Motor neuron (in vitro differentiated cells): ENCODE data around the gene ELOF1. TPM values are rescaled to one million over a fixed set of nuclear protein-coding genes. Genes with fewer than 3 reads are reported as not detected.

ENCODE experiments used
- ATAC-seq, 8 experiments: fragments of 200-7000 bp; cut with Tn5 transposase; replicated peaks in 6 of 8; 2 replicates each; pipeline ENCODE4 v1.8.0; 2021; ENCODE audit warnings: mild to moderate bottlenecking in 8 of 8, moderate library complexity in 8 of 8
- H3K27ac ChIP-seq, 2 donors: fragments of 250-450 bp; sonication (Bioruptor Pico); 2 replicates each; pipeline ENCODE4 v1.9.0; 2021; ENCODE audit warnings: antibody characterized with exemption in 2 of 2, mild to moderate bottlenecking in 2 of 2, moderate library complexity in 1 of 2
- H3K4me1 ChIP-seq, 2 donors: fragments of 250-450 bp; sonication (Bioruptor Pico); replicated peaks in 1 of 2; 2 replicates each; pipeline ENCODE4 v1.6.1; 2021; ENCODE audit warnings: antibody characterized with exemption in 2 of 2, mild to moderate bottlenecking in 2 of 2, moderate library complexity in 1 of 2
- H3K4me3 ChIP-seq, 5 donors: fragments of 250-450 bp; sonication (Bioruptor Pico); 2 replicates each; pipeline ENCODE4 v1.9.0; 2021; ENCODE audit warnings: antibody characterized with exemption in 5 of 5, mild to moderate bottlenecking in 5 of 5, moderate library complexity in 4 of 5
- WGBS, 10 experiments: fragments of 450-650 bp; shearing (Covaris generic); methylation state at CpG; one replicate each; pipeline ENCODE4 v1.0.0; 2022; 5-methylcytosine and 5-hydroxymethylcytosine counted together
- in situ Hi-C, 9 experiments: fragments of 400-800 bp; cut with MboI; loops; one replicate each; pipeline ENCODE4 v1.15.0; 2021; ENCODE audit warnings: low sequenced_read_pairs in 9 of 9, low pct_unique_long_range_greater_than_20kb in 2 of 9; ENCODE audit not compliant: unreplicated experiment in 9 of 9
- total RNA-seq, 8 experiments: library from RNA; unstranded; fragments of 300-600 nt; gene quantifications; 2 replicates each; pipeline versions ENCODE4 v1.2.3 to v1.2.4, GENCODE V29; 2022

The ELOF1 gene
- total RNA-seq, 8 experiments from 2014 or later, result 48.1 to 93.5 (median 58.2) TPM

- ATAC-seq, result peak; percentile 10 to 69 (median 48)
- peak overlapping the region in 1 of 2 donors; percentile 35 for H3K27ac ChIP-seq
- peaks cover 7 to 16% of the 10 kb centered on the region in 2 donors for H3K4me1 ChIP-seq
- H3K4me3 ChIP-seq, result peak overlapping the region in 1 of 5 donors; percentile 20
- WGBS, 10 experiments, result 40 to 100% (median 79%) methylated on average over 1 to 5 of the region's 36 CpGs; no CpG with 5 or more reads in 7 of the 10 experiments
- in situ Hi-C loops, result no loop called here
These were observed 19.3 kb downstream of the ELOF1 start for GRCh38 chr19:11539495-11540365.

- WGBS, 10 experiments, result 13 to 100% (median 59%) methylated on average over 1 to 7 of the region's 21 CpGs; no CpG with 5 or more reads in 2 of the 10 experiments
These were observed 20.6 kb downstream of the ELOF1 start, which contains the start of gene CNN1 for GRCh38 chr19:11538232-11539036. TSS of gene CNN1 (plus strand) at chr19:11538851. CDS start at chr19:11538928, 77 bp downstream.

GRCh38 chr19:11535792-11536595 is 23.0 kb downstream of the ELOF1 start:
- Histone ChIP-seq H3K27ac (peak overlapping the region; percentile 38 to 72), H3K4me1 (peaks cover 7 to 16% of the 10 kb centered on the region in 2 donors), H3K4me3 (peak overlapping the region; percentile 32 to 43 (median 37))
- WGBS, 10 experiments, result 20 to 77% (median 30%) methylated on average over 3 to 16 of the region's 54 CpGs; no CpG with 5 or more reads in 1 of the 10 experiments
- in situ Hi-C loops, result no loop called here
- peak; percentile 75 to 93 (median 79) for ATAC-seq

More at GRCh38 chr19:11538232-11539036, 20.6 kb downstream of the ELOF1 start, which contains the start of gene CNN1:
- in situ Hi-C loops, result no loop called here
- ATAC-seq, result peak in 6 of 8 experiments; percentile 5 to 51 (median 20)
- H3K4me1 ChIP-seq, result peaks cover 7 to 16% of the 10 kb centered on the region in 2 donors
- no peak within 1 kb of the TSS for H3K27ac ChIP-seq
- H3K4me3 ChIP-seq, result peak within 1 kb of the TSS in 1 of 5 donors; percentile 8

- H3K4me3 ChIP-seq, result no peak overlapping the region
- WGBS, 10 experiments, result 15 to 97% (median 67%) methylated on average over 1 to 4 of the region's 5 CpGs; no CpG with 5 or more reads in 5 of the 10 experiments
- ATAC-seq, result no peak
- no peak overlapping the region for H3K27ac ChIP-seq
- H3K4me1 ChIP-seq, result peaks cover 3 to 14% of the 10 kb centered on the region in 2 donors
- in situ Hi-C loops, result no loop called here
These were observed 24.1 kb downstream of the ELOF1 start for GRCh38 chr19:11534948-11535347.

- in situ Hi-C loops, result no loop called here
- WGBS, 10 experiments, result 85 to 100% (median 95%) methylated on average over 1 of the region's 1 CpG; no CpG with 5 or more reads in 1 of the 10 experiments
- ATAC-seq, result no peak
- no peak overlapping the region for H3K27ac ChIP-seq
- peaks cover 0 to 12% of the 10 kb centered on the region in 2 donors for H3K4me1 ChIP-seq
- no peak overlapping the region for H3K4me3 ChIP-seq
These were observed 24.5 kb downstream of the ELOF1 start for GRCh38 chr19:11534538-11534937.

- WGBS, 10 experiments, result 0 to 100% (median 17%) methylated on average over 1 to 6 of the region's 9 CpGs; no CpG with 5 or more reads in 1 of the 10 experiments
- H3K27ac ChIP-seq, result no peak overlapping the region
- peak in 6 of 8 experiments; percentile 5 to 57 (median 46) for ATAC-seq
- H3K4me1 ChIP-seq, result peaks cover 6 to 15% of the 10 kb centered on the region in 2 donors
- no peak overlapping the region for H3K4me3 ChIP-seq
- in situ Hi-C loops, result no loop called here
These were observed 28.6 kb downstream of the ELOF1 start for GRCh38 chr19:11530432-11530831.

- peak within 1 kb of the TSS; percentile 64 to 97 (median 85) for H3K4me3 ChIP-seq
- in situ Hi-C loops, result no loop called here
- H3K4me1 ChIP-seq, result peaks cover 6 to 14% of the 10 kb centered on the region in 2 donors
- peak within 1 kb of the TSS; percentile 94 to 97 for H3K27ac ChIP-seq
- 0 to 3% (median 1%) methylated on average over 4 to 21 of the region's 47 CpGs; no CpG with 5 or more reads in 2 of the 10 experiments for WGBS, 10 experiments
- peak; percentile 94 to 98 (median 96) for ATAC-seq
These were observed 30.3 kb downstream of the ELOF1 start, which contains the start of gene ECSIT for GRCh38 chr19:11528551-11529341. TSS of gene ECSIT (minus strand) at chr19:11529134. CDS start at chr19:11519170, 9,964 bp downstream.

- 80 to 100% (median 95%) methylated on average over 1 to 4 of the region's 9 CpGs; no CpG with 5 or more reads in 4 of the 10 experiments for WGBS, 10 experiments
- Histone ChIP-seq H3K27ac (no peak overlapping the region), H3K4me3 (no peak overlapping the region), H3K4me1 (no peaks in the 10 kb centered on the region)
- in situ Hi-C loops, result no loop called here
- ATAC-seq, result no peak
These were observed 39.9 kb downstream of the ELOF1 start for GRCh38 chr19:11519138-11519537.

GRCh38 chr19:11513946-11514345 is 45.1 kb downstream of the ELOF1 start:
- H3K27ac ChIP-seq, result no peak overlapping the region
- in situ Hi-C loops, result no loop called here
- no peak overlapping the region for H3K4me3 ChIP-seq
- no peaks in the 10 kb centered on the region for H3K4me1 ChIP-seq
- peak in 1 of 8 experiments; percentile 19 for ATAC-seq
- WGBS, 10 experiments, result 87 to 100% (median 100%) methylated on average over 1 to 12 of the region's 20 CpGs; no CpG with 5 or more reads in 5 of the 10 experiments

- Histone ChIP-seq H3K4me3 (no peak overlapping the region), H3K27ac (no peak overlapping the region), H3K4me1 (peaks cover 9 to 10% of the 10 kb centered on the region in 2 donors)
- in situ Hi-C loops, result no loop called here
- ATAC-seq, result no peak
- WGBS, 10 experiments, result 60 to 100% (median 96%) methylated on average over 1 to 7 of the region's 8 CpGs; no CpG with 5 or more reads in 5 of the 10 experiments
These were observed 48.6 kb downstream of the ELOF1 start for GRCh38 chr19:11510444-11510843.

- ATAC-seq, result no peak
These were observed 51.5 kb downstream of the ELOF1 start for GRCh38 chr19:11507370-11508078.

More at GRCh38 chr19:11507370-11508078, 51.5 kb downstream of the ELOF1 start:
- Histone ChIP-seq H3K4me1 (peaks cover 9 to 14% of the 10 kb centered on the region in 2 donors), H3K4me3 (no peak overlapping the region), H3K27ac (no peak overlapping the region)
- in situ Hi-C loops, result no loop called here
- WGBS, 10 experiments, result 40 to 100% (median 89%) methylated on average over 1 to 11 of the region's 18 CpGs; no CpG with 5 or more reads in 6 of the 10 experiments
